Myocyte (in vitro differentiated cells): ENCODE measurements around the gene TNFRSF8. TPM values are rescaled to one million over a fixed set of nuclear protein-coding genes. Genes with fewer than 3 reads are reported as not detected.
A peak's percentile ranks its signal among the peaks of the same experiment; 100 is the strongest.
"Not testable (repeated sequence)": the region's sequence is repeated elsewhere in the genome, so short reads cannot be mapped to it uniquely, and the experiment has no call there.

Experiments used
- DNase-seq: peaks from one replicate; pipeline ENCODE4 v3.0.0-alpha.2; 2012; ENCODE audit warnings: low read depth
- total RNA-seq: library from RNA; depleted of rRNA; stranded (reverse); fragments of >200 nt; gene quantifications from 2 replicates; pipeline ENCODE4 v1.2.3, GENCODE V29; 2014

The TNFRSF8 gene
- total RNA-seq, 1 donor from 2014 or later = 0.16 TPM

DNA sequence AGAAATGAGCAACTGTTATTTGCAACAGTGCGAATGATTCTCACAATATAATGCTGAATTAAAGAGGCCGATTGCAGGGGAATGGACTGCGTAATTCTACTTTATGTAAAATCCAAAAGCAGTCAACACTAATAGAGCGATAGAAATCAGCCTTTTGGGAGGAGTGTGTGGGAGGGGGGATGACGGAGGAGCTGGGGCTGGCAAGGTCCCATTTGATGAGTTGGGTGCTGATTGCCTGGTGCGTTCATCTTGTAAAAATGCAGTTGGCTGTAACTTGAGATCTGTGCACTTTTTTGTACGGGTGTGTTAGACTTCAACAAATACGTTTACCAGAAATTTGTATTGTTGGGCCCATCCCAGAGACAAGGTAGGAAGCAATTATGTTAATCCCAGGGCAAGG lies 20.7 kb downstream of the TNFRSF8 start:
- no peak for DNase-seq

- no peak for DNase-seq
Measured at GRCh38 chr1:12085643-12086260, 22.6 kb downstream of the TNFRSF8 start.

DNA sequence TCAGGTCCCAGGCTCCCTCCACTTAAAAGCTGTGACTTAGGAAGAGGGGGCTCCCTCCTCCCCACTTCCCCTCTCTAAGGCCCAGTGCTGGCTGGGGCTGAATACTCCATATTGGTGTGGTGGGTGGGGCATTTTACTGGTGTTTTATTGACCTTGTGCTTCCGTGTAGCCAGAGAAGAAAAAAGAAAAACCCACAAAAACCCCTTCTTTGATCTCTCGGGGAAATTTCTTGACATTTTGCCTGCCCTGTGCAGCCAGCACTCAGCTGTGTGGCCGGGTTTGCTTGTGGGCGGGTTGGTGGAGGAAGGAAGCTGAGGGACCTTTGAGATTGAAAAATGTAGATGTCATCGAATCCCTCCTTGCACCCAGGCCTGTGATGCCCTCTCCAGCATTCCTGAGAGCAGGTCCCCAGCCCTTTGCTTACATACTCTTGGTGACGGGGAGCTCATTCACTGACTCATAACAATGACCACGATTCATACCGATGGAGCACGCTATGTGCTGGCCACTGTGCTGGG lies 24.8 kb downstream of the TNFRSF8 start:
- DNase-seq = no peak

- DNase-seq = peak; percentile 26
Measured at GRCh38 chr1:12088607-12089006, 25.5 kb downstream of the TNFRSF8 start.

DNA sequence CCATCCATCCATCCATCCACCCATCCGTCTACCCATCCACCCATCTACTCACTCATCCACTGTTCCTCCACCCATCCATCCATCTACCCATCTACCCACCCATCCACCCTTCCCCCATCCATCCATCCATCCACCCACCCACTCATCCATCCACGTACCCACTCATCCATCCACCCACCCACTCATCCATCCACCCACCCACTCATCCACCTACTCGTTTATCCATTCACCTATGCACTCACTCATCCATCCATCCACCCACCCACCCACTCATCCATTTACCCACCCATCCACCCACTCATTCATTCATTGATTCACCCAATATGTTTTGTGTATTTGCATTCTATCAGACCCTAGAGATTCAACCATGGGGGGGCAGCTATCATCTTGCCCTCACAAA lies 27.2 kb downstream of the TNFRSF8 start:
- DNase-seq = no peak

DNA sequence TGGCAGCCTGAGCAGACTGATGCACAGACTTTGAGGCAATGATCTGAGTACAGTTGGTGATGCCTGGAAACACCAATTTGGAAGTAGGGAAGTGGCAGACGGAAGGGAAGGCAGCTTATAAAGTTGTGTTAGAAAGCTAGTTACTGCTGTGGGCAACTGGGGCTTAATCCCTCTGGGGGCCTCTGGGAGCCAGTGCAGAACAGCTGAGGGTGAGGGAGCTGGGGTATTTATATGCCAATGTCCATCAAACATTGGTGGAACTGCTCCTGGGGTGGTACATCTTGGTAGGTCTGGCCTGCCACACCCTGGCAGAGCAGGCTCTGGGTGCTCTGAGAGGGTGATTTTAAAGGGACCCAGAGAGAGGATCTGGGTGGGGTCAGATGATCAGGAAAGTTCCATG lies 28.1 kb downstream of the TNFRSF8 start:
- DNase-seq = no peak

DNA sequence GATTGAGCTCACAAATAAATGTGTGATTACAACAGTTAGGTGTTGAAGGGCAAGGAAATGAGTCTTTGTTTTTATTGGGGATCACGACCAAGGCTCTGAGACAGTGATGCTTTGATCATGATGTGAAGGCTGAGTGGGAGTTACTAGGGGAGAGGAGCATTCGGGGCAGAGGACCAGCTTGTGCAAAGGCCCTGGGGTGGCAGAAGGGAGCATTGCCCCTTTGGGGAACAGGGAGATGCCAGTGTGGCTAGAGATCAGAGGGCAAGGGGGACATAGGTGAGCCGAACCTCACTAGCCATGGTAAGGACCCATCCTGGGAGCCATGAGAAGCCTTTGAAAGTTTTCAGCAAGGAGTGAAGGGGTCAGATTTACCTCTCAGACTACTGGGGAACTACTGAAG lies 31.1 kb downstream of the TNFRSF8 start:
- DNase-seq = no peak

- no peak for DNase-seq
Measured at GRCh38 chr1:12095452-12096263, 32.6 kb downstream of the TNFRSF8 start.

DNA sequence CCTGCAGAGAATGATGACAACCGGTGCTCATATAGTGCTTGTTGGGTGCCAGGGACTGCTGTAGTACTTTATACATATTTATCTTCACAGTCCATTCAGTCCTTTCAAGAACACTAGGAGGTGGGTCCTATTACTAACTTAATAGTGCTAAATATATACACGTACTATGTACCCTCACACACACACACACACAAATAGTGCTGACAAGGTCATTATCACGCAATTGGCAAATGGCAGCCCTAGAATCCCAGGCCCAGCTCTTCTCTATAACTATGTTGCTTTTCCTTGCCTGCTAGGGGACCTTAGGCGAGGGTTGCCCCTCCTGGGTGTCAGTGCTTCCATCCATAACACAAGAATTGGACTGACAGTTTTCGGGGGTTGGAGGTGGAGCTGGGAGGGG lies 33.5 kb downstream of the TNFRSF8 start:
- no peak for DNase-seq

- no peak for DNase-seq
Measured at GRCh38 chr1:12097321-12097720, 34.2 kb downstream of the TNFRSF8 start.

- no peak for DNase-seq
Measured at GRCh38 chr1:12098786-12099185, 35.7 kb downstream of the TNFRSF8 start.

DNA sequence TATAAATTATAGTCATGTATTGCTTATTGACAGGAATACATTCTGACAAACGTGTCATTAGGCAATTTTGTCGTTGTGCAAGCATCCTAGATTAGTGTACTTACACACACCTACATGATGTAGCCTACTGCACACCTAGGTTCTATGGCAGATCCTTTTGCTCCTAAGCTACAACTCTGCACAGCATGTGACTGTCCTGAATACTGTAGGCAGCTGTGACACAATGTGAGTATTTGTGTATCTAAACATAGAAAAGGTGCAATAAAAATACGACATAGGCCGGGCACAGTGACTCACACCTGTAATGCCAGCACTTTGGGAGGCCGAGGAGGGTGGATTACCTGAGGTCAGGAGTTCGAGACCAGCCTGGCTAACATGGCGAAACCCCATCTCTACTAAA lies 36.5 kb downstream of the TNFRSF8 start:
- no peak for DNase-seq

- no peak for DNase-seq
Measured at GRCh38 chr1:12100071-12100470, 37.0 kb downstream of the TNFRSF8 start.

DNA sequence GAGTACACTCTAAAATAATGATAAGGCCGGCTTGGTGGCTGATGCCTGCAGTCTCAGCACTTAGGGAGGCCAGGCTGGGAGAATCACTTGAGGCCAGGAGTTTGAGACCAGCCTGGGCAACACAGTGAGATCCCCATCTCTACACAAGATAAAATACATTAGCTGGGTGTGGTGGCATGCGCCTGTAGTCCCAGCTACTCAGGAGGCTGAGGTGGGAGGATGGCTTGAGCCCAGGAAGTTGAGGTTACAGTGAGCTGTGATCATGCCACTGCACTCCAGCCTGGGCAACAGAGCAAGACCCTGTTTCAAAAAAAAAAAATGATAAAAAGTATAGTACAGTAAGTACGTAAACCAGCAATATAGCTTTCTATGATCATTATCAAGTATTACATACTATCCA lies 38.0 kb downstream of the TNFRSF8 start:
- DNase-seq = not testable (repeated sequence)

DNA sequence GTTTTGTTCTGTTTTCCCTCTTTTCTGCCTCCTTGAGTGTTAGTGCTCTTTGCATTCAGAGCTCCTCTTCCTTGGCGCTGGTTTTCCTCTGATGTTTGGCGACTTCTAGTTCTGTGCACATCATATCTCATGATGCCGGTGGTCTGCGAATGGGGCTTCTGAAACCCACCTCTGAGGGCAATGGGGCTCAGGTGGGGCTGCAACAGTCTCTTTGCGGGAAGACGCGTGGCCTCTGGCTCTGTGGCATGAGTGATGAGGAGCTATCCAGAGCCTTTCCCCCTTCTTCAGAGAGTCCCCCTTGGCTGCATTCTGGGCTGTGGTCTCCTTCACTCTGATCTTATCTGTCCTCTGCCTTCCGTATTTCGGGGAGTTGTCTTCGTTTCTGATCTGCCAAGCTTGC lies 39.0 kb downstream of the TNFRSF8 start:
- DNase-seq = no peak

DNA sequence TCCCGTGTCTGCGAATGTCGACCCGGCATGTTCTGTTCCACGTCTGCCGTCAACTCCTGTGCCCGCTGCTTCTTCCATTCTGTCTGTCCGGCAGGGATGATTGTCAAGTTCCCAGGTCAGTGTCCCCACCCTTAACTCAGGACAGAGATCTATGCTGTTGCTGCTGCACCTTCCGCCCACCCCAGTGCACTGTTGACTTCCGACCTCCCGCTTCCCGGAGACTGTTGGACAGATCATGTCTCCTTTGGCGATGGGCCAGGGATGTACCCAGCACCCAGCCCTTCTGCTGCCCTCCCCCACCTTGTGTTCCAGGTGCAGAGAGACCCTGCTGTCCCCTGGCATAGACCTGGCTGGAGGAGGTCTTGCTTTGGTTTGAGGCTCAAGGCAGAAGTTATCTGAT lies 41.3 kb downstream of the TNFRSF8 start:
- DNase-seq = no peak

DNA sequence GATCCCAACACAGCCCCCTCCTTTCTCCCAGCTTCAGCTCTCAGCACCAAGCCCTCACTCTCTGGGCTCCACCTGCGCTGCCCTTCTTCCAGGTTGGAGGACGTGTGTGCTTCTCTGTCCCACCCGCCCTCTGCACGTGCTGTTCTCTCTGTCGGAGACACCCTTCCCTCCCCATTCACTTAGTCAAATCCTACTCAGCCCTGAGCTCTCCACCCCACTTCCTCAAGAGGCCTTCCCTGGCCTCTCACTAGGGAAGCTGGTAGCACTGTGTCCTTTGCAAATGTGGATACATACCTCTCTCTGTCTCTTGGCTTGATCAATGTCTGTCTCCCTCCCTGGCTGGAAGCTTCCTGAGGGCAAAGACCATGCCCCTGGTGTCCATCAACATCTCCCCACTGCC lies 43.0 kb downstream of the TNFRSF8 start:
- no peak for DNase-seq

DNA sequence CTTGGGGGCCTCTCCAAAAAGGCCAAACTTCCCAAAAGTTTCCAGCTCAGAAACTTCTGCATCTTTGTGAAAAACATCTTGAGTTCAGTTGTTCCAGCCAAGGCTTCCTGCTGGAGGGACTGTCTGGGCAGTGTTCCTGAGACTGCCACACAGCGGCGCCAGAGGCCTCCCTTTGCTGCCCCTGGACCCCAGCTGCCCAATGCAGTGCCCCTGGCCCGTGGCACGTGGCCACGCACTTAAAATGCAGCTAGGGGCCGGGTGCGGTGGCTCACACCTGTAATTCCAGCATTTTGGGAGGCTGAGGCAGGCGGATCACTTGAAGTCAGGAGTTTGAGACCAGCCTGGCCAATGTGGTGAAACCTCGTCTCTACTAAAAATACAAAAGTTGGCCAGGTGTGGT lies 43.8 kb downstream of the TNFRSF8 start:
- not testable (repeated sequence) for DNase-seq

DNA sequence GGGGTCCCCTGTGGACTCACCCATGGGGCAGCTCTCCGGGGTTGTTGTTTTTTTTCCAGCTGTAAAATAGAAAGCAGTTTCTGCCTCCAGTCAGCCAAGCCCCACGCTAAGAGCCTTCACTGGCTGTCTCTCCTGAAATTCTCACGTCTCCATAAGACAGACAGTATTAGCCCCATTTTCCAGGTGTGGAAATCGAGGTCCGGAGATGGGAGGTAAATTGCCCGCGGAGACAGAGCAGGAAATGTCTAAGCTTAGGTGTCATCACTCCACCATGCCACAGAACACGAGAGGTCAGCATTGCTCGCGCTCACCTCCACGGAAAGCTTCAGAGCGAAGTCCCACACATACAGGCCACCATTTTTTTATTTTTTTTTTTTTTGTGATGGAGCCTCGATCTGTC lies 44.6 kb downstream of the TNFRSF8 start:
- no peak for DNase-seq

DNA sequence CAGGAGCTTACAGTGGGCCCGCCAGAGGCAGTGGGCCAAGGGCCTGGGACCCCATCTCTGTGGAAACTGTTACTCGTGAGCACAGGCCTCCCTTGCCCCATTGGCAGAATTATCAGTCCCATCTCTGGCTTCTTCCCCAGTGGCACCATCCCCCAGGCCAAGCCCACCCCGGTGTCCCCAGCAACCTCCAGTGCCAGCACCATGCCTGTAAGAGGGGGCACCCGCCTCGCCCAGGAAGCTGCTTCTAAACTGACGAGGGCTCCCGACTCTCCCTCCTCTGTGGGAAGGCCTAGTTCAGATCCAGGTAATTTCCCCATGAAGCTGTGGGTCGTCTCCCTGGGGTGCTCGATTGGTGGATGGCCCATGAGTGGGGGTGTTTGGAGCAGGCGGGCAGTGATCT lies 46.8 kb downstream of the TNFRSF8 start:
- no peak for DNase-seq

DNA sequence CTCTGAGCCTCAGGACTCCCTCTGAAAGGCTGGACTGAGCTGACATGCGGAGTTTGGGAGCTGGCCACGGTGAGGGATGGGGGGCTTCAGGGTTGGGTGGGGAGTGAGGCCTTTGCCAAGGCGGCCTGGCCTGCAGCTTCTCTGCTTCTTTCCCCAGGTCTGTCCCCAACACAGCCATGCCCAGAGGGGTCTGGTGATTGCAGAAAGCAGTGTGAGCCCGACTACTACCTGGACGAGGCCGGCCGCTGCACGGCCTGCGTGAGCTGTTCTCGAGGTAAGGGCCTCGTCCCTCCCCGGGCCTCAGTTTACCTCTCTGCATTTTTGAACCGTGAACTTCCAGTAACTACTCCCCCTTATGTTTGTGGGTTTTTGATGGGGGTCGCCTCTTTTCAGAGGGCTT lies 48.6 kb downstream of the TNFRSF8 start:
- no peak for DNase-seq

GRCh38 chr1:12112711-12113161 lies 49.6 kb downstream of the TNFRSF8 start:
- DNase-seq = no peak
